GM19240 (cell line): ENCODE measurements around the gene KANSL1L.

Experiments
- DNase-seq: peaks from one replicate; pipeline ENCODE4 v3.0.0; 2011; ENCODE audit warnings: low spot score; ENCODE audit not compliant: insufficient read length

The KANSL1L gene

GRCh38 chr2:210000464-210001324 is 170.5 kb downstream of the KANSL1L start:
- no peak for DNase-seq

GRCh38 chr2:209998596-209998995 is 172.6 kb downstream of the KANSL1L start:
- no peak for DNase-seq

GRCh38 chr2:209993968-209994367 is 177.2 kb downstream of the KANSL1L start:
- DNase-seq: no peak

- DNase-seq: no peak
Measured at GRCh38 chr2:209990838-209991237, 180.4 kb downstream of the KANSL1L start.

GRCh38 chr2:209988010-209988409 is 183.2 kb downstream of the KANSL1L start:
- DNase-seq: no peak

- DNase-seq: no peak
Measured at GRCh38 chr2:209986415-209986814, 184.8 kb downstream of the KANSL1L start.

- DNase-seq: no peak
Measured at GRCh38 chr2:209985874-209986273, 185.3 kb downstream of the KANSL1L start.

- DNase-seq: no peak
Measured at GRCh38 chr2:209984291-209984690, 186.9 kb downstream of the KANSL1L start.

- DNase-seq: no peak
Measured at GRCh38 chr2:209977386-209978239, 193.6 kb downstream of the KANSL1L start.

GRCh38 chr2:209976698-209977385 is 194.4 kb downstream of the KANSL1L start:
- DNase-seq: no peak

GRCh38 chr2:209974576-209974975 is 196.6 kb downstream of the KANSL1L start:
- DNase-seq: no peak

GRCh38 chr2:209973328-209973727 is 197.9 kb downstream of the KANSL1L start:
- DNase-seq: no peak
